Measurements from ENCODE around the gene ASIC1. TPM values are rescaled to one million over a fixed set of nuclear protein-coding genes. Genes with fewer than 3 reads are reported as not detected.

Gene ASIC1
- total RNA-seq, 6 experiments from 2014 or later: 1.3 to 2.4 (median 1.6) TPM

- H3K27me3 Mint-ChIP-seq (ENCODE audit: insufficient read depth): peaks cover 12% of the 10 kb centered on the region
- no peak for DNase-seq
- TF ChIP-seq, protein P1, sequence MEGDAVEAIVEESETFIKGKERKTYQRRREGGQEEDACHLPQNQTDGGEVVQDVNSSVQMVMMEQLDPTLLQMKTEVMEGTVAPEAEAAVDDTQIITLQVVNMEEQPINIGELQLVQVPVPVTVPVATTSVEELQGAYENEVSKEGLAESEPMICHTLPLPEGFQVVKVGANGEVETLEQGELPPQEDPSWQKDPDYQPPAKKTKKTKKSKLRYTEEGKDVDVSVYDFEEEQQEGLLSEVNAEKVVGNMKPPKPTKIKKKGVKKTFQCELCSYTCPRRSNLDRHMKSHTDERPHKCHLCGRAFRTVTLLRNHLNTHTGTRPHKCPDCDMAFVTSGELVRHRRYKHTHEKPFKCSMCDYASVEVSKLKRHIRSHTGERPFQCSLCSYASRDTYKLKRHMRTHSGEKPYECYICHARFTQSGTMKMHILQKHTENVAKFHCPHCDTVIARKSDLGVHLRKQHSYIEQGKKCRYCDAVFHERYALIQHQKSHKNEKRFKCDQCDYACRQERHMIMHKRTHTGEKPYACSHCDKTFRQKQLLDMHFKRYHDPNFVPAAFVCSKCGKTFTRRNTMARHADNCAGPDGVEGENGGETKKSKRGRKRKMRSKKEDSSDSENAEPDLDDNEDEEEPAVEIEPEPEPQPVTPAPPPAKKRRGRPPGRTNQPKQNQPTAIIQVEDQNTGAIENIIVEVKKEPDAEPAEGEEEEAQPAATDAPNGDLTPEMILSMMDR (IDR thresholded peaks at IDR 0.05): no peak
- no peak overlapping the region for H3K27ac Mint-ChIP-seq
- H3K9me3 Mint-ChIP-seq: no peaks in the 10 kb centered on the region
- H3K4me3 Mint-ChIP-seq: no peak overlapping the region
- peaks cover 9% of the 10 kb centered on the region for H3K4me1 Mint-ChIP-seq (ENCODE audit: low read depth)
- H3K36me3 Mint-ChIP-seq (ENCODE audit: low read depth): no peaks in the 10 kb centered on the region
Measured at GRCh38 chr12:50061946-50062686, 4.7 kb downstream of the ASIC1 start.

DNA sequence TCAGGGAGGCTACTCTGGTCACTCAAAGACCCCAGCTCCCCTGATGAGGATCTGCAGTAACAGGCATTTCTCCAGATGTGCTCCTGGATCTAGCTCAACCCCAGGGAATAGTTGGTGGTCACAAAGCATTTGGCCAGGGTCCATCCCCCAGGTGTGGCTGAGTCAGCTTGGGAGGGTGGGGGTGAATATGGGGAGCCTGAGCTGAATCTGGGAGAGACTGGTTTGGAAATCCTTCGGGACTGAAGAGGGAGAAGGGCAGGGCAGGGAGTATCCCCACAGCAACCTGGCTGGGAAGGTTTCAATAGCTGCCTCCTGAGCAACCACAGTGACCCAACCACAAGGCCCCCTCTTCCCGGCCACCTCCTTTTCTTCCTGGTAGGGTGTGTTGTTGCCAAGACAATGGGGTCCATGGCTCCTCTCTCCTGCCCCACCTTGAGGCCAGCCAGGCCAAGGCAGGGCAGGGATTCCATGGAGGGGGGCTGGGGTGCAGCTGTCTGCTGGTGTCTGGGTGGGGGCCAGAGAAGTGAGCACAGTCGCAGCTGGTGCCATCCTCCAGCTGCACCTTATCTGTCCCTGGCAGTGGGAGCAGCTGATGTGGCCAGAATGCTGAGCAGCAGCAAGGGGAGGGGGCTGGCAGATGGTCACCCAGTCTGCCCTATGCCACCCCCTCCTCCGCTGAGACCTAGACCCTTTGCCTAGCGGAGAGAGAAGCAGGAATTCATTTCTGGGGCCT lies 5.5 kb downstream of the ASIC1 start:
- no peaks in the 10 kb centered on the region for H3K36me3 Mint-ChIP-seq (ENCODE audit: low read depth)
- peaks cover 12% of the 10 kb centered on the region for H3K27me3 Mint-ChIP-seq (ENCODE audit: insufficient read depth)
- no peak overlapping the region for H3K27ac Mint-ChIP-seq
- TF ChIP-seq, protein P1 (IDR thresholded peaks at IDR 0.05): no peak
- H3K9me3 Mint-ChIP-seq: no peaks in the 10 kb centered on the region
- 0 out of 2 replicates have a peak, but pooled peaks cover 6% of the 10 kb centered on the region for H3K4me1 Mint-ChIP-seq (ENCODE audit: low read depth)
- DNase-seq: no peak
- H3K4me3 Mint-ChIP-seq: no peak overlapping the region

- DNase-seq: peak; percentile 25
- no peaks in the 10 kb centered on the region for H3K36me3 Mint-ChIP-seq (ENCODE audit: low read depth)
- TF ChIP-seq, protein P1 (IDR thresholded peaks at IDR 0.05): no peak
- no peak overlapping the region for H3K4me3 Mint-ChIP-seq
- H3K27ac Mint-ChIP-seq: no peak overlapping the region
- peaks cover 10% of the 10 kb centered on the region for H3K4me1 Mint-ChIP-seq (ENCODE audit: low read depth)
- H3K9me3 Mint-ChIP-seq: no peaks in the 10 kb centered on the region
- H3K27me3 Mint-ChIP-seq (ENCODE audit: insufficient read depth): peaks cover 8% of the 10 kb centered on the region
Measured at GRCh38 chr12:50065726-50066310, 8.4 kb downstream of the ASIC1 start.

DNA sequence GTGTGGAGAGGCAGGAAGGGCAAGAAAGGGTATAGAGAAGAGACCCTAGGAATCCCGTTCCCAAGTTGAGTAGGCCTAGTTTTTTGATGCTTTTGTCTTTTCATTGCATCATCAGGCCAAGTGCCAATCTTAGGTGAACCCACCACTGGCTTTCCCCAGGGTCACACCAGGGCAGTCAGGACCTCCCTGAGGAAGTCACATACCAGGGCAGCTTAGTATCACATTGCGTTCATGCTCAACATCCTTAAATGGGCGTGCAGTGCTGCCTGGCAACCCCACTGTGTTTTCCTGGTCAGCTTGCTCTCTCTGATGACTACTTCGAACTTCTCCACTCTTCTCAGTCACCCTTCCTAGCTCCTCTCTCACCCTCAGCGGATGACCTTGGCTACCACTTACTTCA lies 9.0 kb downstream of the ASIC1 start:
- Mint-ChIP-seq H3K36me3 (ENCODE audit: low read depth) (no peaks in the 10 kb centered on the region), H3K9me3 (no peaks in the 10 kb centered on the region), H3K27ac (no peak overlapping the region), H3K27me3 (ENCODE audit: insufficient read depth) (peaks cover 7% of the 10 kb centered on the region), H3K4me3 (no peak overlapping the region), H3K4me1 (ENCODE audit: low read depth) (peaks cover 14% of the 10 kb centered on the region)
- TF ChIP-seq, protein P1 (IDR thresholded peaks at IDR 0.05): no peak
- DNase-seq: peak; percentile 91

GRCh38 chr12:50069069-50069468 lies 11.7 kb downstream of the ASIC1 start:
- DNase-seq: no peak
- H3K27me3 Mint-ChIP-seq (ENCODE audit: insufficient read depth): peaks cover 2% of the 10 kb centered on the region; the same call in 1 of the 2 replicates
- TF ChIP-seq, protein P1 (IDR thresholded peaks at IDR 0.05): no peak
- H3K4me3 Mint-ChIP-seq: no peak overlapping the region
- H3K27ac Mint-ChIP-seq: no peak overlapping the region
- H3K4me1 Mint-ChIP-seq (ENCODE audit: low read depth): peaks cover 14% of the 10 kb centered on the region
- no peaks in the 10 kb centered on the region for H3K9me3 Mint-ChIP-seq
- H3K36me3 Mint-ChIP-seq (ENCODE audit: low read depth): no peaks in the 10 kb centered on the region

Data from HFFc6 (cell line).